Fibroblast of pulmonary artery (primary cell): ENCODE data around the gene SCRT2.

Experiments used
- DNase-seq: peaks from one replicate; pipeline ENCODE4 v3.0.0-alpha.2; 2010; ENCODE audit warnings: low read depth
- H3K4me3 ChIP-seq: replicated peaks from 2 replicates; pipeline ENCODE4 v1.5.1; 2011; ENCODE audit warnings: low read depth, mild to moderate bottlenecking, control low read depth, low read length, moderate library complexity
- CTCF ChIP-seq: IDR thresholded peaks from 2 replicates; pipeline ENCODE4 v1.5.1; 2011; ENCODE audit warnings: mild to moderate bottlenecking, control low read depth, low read length, inconsistent platforms; ENCODE audit errors: missing control alignments

Gene SCRT2

GRCh38 chr20:634148-634925, 41.3 kb downstream of the SCRT2 start:
- no peak overlapping the region for H3K4me3 ChIP-seq
- TF ChIP-seq CTCF = no peak
- no peak for DNase-seq

- no peak for TF ChIP-seq CTCF
- no peak for DNase-seq
- no peak overlapping the region for H3K4me3 ChIP-seq
Observed at GRCh38 chr20:631101-631500, 44.5 kb downstream of the SCRT2 start.

GRCh38 chr20:626579-626978, 49.0 kb downstream of the SCRT2 start:
- no peak for TF ChIP-seq CTCF
- no peak for DNase-seq
- H3K4me3 ChIP-seq = no peak overlapping the region

- DNase-seq = no peak
- no peak overlapping the region for H3K4me3 ChIP-seq
- no peak for TF ChIP-seq CTCF
Observed at GRCh38 chr20:625360-625932, 50.2 kb downstream of the SCRT2 start.

GRCh38 chr20:623704-624103, 51.9 kb downstream of the SCRT2 start:
- TF ChIP-seq CTCF = no peak
- H3K4me3 ChIP-seq = no peak overlapping the region
- DNase-seq = no peak

GRCh38 chr20:623021-623420, 52.6 kb downstream of the SCRT2 start:
- H3K4me3 ChIP-seq = no peak overlapping the region
- no peak for DNase-seq
- no peak for TF ChIP-seq CTCF

GRCh38 chr20:622161-622560, 53.4 kb downstream of the SCRT2 start:
- DNase-seq = no peak
- no peak overlapping the region for H3K4me3 ChIP-seq
- TF ChIP-seq CTCF = no peak
